HepG2 (cell line): Measurements from ENCODE around the gene TMEM81. TPM values are rescaled to one million over a fixed set of nuclear protein-coding genes. Genes with fewer than 3 reads are reported as not detected.

Experiments
- ATAC-seq: fragments of 200-7000 bp; cut with Tn5 transposase; 3 replicates; pipeline ENCODE4 v1.9.1; 2020; ENCODE audit warnings: mild to moderate bottlenecking, moderate library complexity
- BruUV-seq: library from RNA; stranded (reverse); fragments of 400-500 nt; replicated peaks from 2 replicates; lab custom pipeline; 2021; lab: Mats Ljungman, UMichigan
- CTCF ChIA-PET: fragments of 300-600 bp; formaldehyde crosslinking; extraction: SDS; loops from one replicate; lab custom pipeline; 2021; ENCODE audit warnings: low total read pairs, inconsistent platforms, low intra/inter-chr PET ratio; lab: Yijun Ruan, JAX
- POLR2A ChIA-PET: fragments of 350-600 bp; sonication (Branson Sonifier 250); formaldehyde crosslinking; loops from one replicate; lab custom pipeline; 2020; ENCODE audit warnings: antibody characterized with exemption, inconsistent platforms; lab: Yijun Ruan, JAX
- DNase-seq: peaks from one replicate; pipeline ENCODE4 v3.0.0-alpha.2; 2015; ENCODE audit warnings: low spot score
- FAIRE-seq: peaks from 3 replicates; lab custom pipeline; 2011; peaks lifted over from hg19 to GRCh38; lab: Jason Lieb, UNC
- H2AFZ ChIP-seq: one replicate; pipeline ENCODE4 v1.6.1; 2011; ENCODE audit warnings: low read length, inconsistent platforms
- H3K27ac ChIP-seq: fragments of 300-600 bp; 3 replicates; pipeline ENCODE4 v1.8.0; 2011; ENCODE audit warnings: mixed run types, mild to moderate bottlenecking, mixed read lengths, low read length, inconsistent platforms; ENCODE audit not compliant: insufficient read depth; ENCODE audit errors: extremely low read length
- H3K27me3 ChIP-seq, 2 experiments: fragments of 200-600 bp in 1 of 2; 2 replicates in 1 of 2; 3 replicates in 1 of 2; pipeline versions ENCODE4 v1.6.0 to v1.8.0; 2011; ENCODE audit warnings: low read length in 2 of 2, mild to moderate bottlenecking in 2 of 2, moderate library complexity in 2 of 2, inconsistent platforms in 1 of 2; ENCODE audit not compliant: insufficient read depth in 2 of 2, control insufficient read depth in 1 of 2
- H3K36me3 ChIP-seq, 2 experiments: fragments of 200-600 bp in 1 of 2; replicated peaks in 1 of 2; 2 replicates in 1 of 2; 3 replicates in 1 of 2; pipeline versions ENCODE4 v1.5.1 to v1.8.0; 2011; ENCODE audit warnings: low read length in 2 of 2, inconsistent platforms in 1 of 2; ENCODE audit not compliant: insufficient read depth in 2 of 2, control insufficient read depth in 1 of 2
- H3K4me1 ChIP-seq: 2 replicates; pipeline ENCODE4 v1.5.1; 2012; ENCODE audit warnings: low read length, inconsistent platforms; ENCODE audit not compliant: insufficient read depth
- H3K4me2 ChIP-seq: 2 replicates; pipeline ENCODE4 v1.6.0; 2011; ENCODE audit warnings: low read depth, low read length, inconsistent platforms
- H3K4me3 ChIP-seq, 3 experiments: fragments of 200-600 bp in 1 of 3; sonication (generic), shearing (Covaris generic) in 1 of 3; replicated peaks in 1 of 3; 2 replicates each; pipeline ENCODE4 v1.5.1; 2011 to 2016; ENCODE audit warnings: low read length in 3 of 3, inconsistent platforms in 2 of 3, low read depth in 2 of 3, mild to moderate bottlenecking in 2 of 3, control low read depth in 1 of 3, mixed read lengths in 1 of 3; ENCODE audit not compliant: insufficient read depth in 1 of 3
- H3K79me2 ChIP-seq: one replicate; pipeline ENCODE4 v1.6.1; 2011; ENCODE audit warnings: low read length, inconsistent platforms; ENCODE audit not compliant: insufficient read depth
- H3K9ac ChIP-seq: 2 replicates; pipeline ENCODE4 v1.6.0; 2011; ENCODE audit warnings: mild to moderate bottlenecking, low read depth, low read length, inconsistent platforms; ENCODE audit not compliant: insufficient read depth
- H3K9me3 ChIP-seq: 2 replicates; pipeline ENCODE4 v1.5.1; 2012; ENCODE audit warnings: mild to moderate bottlenecking, low read length
- H4K20me1 ChIP-seq: 2 replicates; pipeline ENCODE4 v1.6.0; 2011; ENCODE audit warnings: inconsistent platforms, mild to moderate bottlenecking, low read length, moderate library complexity; ENCODE audit not compliant: insufficient read depth
- FUBP1 ChIP-seq: sonication (generic); formaldehyde crosslinking; IDR thresholded peaks from 2 replicates; pipeline ENCODE4 v1.5.1; 2020; ENCODE audit warnings: missing genetic modification reagents, mild to moderate bottlenecking, borderline replicate concordance
- GLI4 ChIP-seq: sonication (generic); formaldehyde crosslinking; IDR thresholded peaks from 2 replicates; pipeline ENCODE4 v1.5.1; 2020; ENCODE audit warnings: missing genetic modification reagents, mild to moderate bottlenecking, moderate library complexity, borderline replicate concordance
- NFAT5 ChIP-seq: sonication (generic); formaldehyde crosslinking; IDR thresholded peaks from 2 replicates; pipeline ENCODE4 v1.4.0; 2020; ENCODE audit warnings: missing genetic modification reagents
- ZBTB40 ChIP-seq, 2 experiments: fragments of 450-650 bp in 1 of 2; sonication (generic) in 1 of 2; formaldehyde crosslinking in 1 of 2; IDR thresholded peaks; 2 replicates each; pipeline versions ENCODE4 v1.6.1 to v1.8.0; 2016 to 2022; ENCODE audit warnings: antibody characterized with exemption in 1 of 2, mild to moderate bottlenecking in 1 of 2, missing genetic modification reagents in 1 of 2
- ZNF274 ChIP-seq: sonication (generic); formaldehyde crosslinking; IDR thresholded peaks from 2 replicates; pipeline ENCODE4 v1.5.1; 2020; ENCODE audit warnings: mild to moderate bottlenecking, missing genetic modification reagents
- ZNF335 ChIP-seq: sonication (generic); formaldehyde crosslinking; IDR thresholded peaks from 2 replicates; pipeline ENCODE4 v1.4.0; 2020; ENCODE audit warnings: missing genetic modification reagents
- WGBS: methylation state at CpG from one replicate; pipeline ENCODE4 v1.1.6; 2017; ENCODE audit warnings: low lambda C conversion rate; 5-methylcytosine and 5-hydroxymethylcytosine counted together
- in situ Hi-C: cut with HindIII; loops from 2 replicates; pipeline ENCODE4 v1.10.0; 2017; ENCODE audit warnings: low pct_unique_long_range_greater_than_20kb; ENCODE audit not compliant: extremely low pct_ligation_motif_present
- intact Hi-C: fragments of 100-400 bp; cut with micrococcal nuclease; formaldehyde crosslinking; loops from one replicate; pipeline ENCODE4 v1.10.0; 2022; ENCODE audit not compliant: unreplicated experiment
- polyA plus RNA-seq, 8 experiments: library from polyadenylated mRNA; depleted of rRNA in 3 of 8; stranded (reverse) in 7 of 8; unstranded in 1 of 8; fragments of >200 nt; fragmentation: Illumina TruSeq in 4 of 8; extraction: Trizol in 4 of 8; gene quantifications; 2 replicates each; pipeline versions ENCODE4 v1.2.1 to v1.2.3, GENCODE V29; 2011 to 2016; ENCODE audit warnings: low read depth in 4 of 8, missing spikeins in 1 of 8, mixed read lengths in 1 of 8; ENCODE audit not compliant: insufficient read depth in 1 of 8
- total RNA-seq, 5 experiments: library from RNA; depleted of rRNA; stranded (reverse); fragments of >200 nt; fragmentation: Illumina TruSeq; extraction: Trizol; gene quantifications; 2 replicates each; pipeline ENCODE4 v1.2.3, GENCODE V29; 2016; ENCODE audit warnings: low read depth in 1 of 5

The TMEM81 gene
- total and polyA plus RNA-seq, 2 of the 13 experiments (the other 11 are each of a cell fraction or from before 2014, with no cell fraction given) = 1.1 TPM

GRCh38 chr1:205077158-205077933, 6.9 kb downstream of the TMEM81 start:
- DNase-seq (no peak), FAIRE-seq (no peak), ATAC-seq (no peak)
- ChIA-PET POLR2A (no interaction called here), CTCF (no interaction called here)
- H3K36me3 ChIP-seq = no peaks in the 10 kb centered on the region
- in situ Hi-C loops = no loop called here
- H3K27ac ChIP-seq = no peak overlapping the region
- peaks cover 0 to 18% of the 10 kb centered on the region in 2 experiments; a peak in 2 of 5 replicates for H3K27me3 ChIP-seq
- H3K9me3 ChIP-seq = no peaks in the 10 kb centered on the region
- H3K4me2 ChIP-seq = no peak overlapping the region
- intact Hi-C loops = no loop called here
- H3K4me1 ChIP-seq = no peaks in the 10 kb centered on the region
- H3K79me2 ChIP-seq = no peaks in the 10 kb centered on the region
- no peak overlapping the region for H2AFZ ChIP-seq
- BruUV-seq = no TSS peak
- no peaks in the 10 kb centered on the region for H4K20me1 ChIP-seq
- H3K4me3 ChIP-seq = no peak overlapping the region
- H3K9ac ChIP-seq = no peak overlapping the region
- 76% methylated on average over 7 of the region's 7 CpGs for whole genome bisulfite sequencing
- TF ChIP-seq ZNF274 (CRISPR knock-in tag) (no peak), FUBP1 (CRISPR knock-in tag) (no peak), ZNF335 (no peak), ZBTB40 (IDR thresholded peaks at IDR 0.05) (no peak), ZBTB40 (CRISPR knock-in tag; IDR thresholded peaks at IDR 0.05) (no peak), GLI4 (no peak), NFAT5 (CRISPR knock-in tag) (no peak)
